Measurements from ENCODE around the gene GRIN2D.

The GRIN2D gene

DNA sequence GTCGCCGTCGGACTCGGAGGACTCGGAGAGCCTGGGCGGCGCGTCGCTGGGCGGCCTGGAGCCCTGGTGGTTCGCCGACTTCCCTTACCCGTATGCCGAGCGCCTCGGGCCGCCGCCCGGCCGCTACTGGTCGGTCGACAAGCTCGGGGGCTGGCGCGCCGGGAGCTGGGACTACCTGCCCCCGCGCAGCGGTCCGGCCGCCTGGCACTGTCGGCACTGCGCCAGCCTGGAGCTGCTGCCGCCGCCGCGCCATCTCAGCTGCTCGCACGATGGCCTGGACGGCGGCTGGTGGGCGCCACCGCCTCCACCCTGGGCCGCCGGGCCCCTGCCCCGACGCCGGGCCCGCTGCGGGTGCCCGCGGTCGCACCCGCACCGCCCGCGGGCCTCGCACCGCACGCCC lies 49.8 kb downstream of the GRIN2D start:
- no peak for DNase-seq
